ENCODE results near the gene LSM14A.

Gene LSM14A

DNA sequence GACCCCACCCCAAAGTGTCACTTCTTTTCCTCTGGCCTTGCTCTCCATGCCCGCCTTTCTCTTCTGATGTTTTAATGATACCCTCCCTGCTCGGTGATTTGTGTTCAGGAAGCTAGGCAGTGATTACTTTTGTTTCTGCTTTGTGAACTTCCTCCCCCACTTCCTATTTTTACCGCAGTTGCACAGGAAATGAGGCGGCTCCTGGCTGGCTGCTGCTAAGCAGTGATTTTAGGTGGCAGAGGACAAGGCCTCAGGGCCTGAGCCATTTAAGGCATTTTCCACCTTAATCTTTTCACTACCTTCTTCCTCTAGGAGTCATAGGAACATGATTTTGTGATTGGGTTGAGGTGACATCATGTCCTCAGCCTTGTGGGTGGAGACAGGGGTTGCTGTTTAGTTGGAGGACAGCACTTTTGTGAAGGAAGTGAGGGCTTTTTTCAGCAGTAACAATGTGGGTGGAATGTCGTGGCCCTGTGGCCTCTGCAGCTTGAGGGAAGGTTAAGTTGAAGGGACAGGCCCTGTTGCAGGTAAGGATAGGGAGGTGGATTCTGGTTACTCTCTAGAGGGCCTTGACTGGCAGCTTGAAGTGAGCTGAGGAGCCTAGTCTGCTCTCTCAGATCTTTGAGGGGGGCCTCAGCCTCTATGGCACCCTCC, 97.8 kb downstream of the LSM14A start:
- ATAC-seq (replicated peaks) (peak; percentile 93), DNase-seq (peak; percentile 76)
- Mint-ChIP-seq H3K27me3 (no peaks in the 10 kb centered on the region), H3K4me3 (peak overlapping the region; percentile 64 to 71), H3K4me1 (peaks cover 54 to 78% of the 10 kb centered on the region in 2 donors), H3K36me3 (peaks cover 4 to 20% of the 10 kb centered on the region in 2 donors), H3K27ac (peak overlapping the region; percentile 97), H3K9me3 (no peaks in the 10 kb centered on the region)

DNA sequence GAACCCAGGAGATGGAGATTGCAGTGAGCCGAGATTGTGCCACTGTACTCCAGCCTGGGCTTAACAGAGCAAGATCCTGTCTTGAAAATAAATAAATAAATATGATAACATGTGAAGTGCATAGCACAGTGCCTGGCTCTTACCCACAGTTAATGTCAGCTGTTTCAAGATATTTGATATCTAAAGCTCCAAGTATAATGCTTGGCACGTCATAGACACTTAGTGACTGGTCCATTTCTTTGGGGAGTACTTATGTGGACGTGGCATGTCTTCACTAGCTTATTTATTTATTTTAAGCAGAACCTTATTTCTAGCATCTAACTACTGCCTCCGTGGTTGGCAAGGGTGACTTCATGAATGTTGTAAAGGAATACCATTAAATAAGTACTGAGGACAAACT, 100.8 kb downstream of the LSM14A start:
- ATAC-seq (replicated peaks): no peak
- Mint-ChIP-seq H3K36me3 (peaks cover 11 to 25% of the 10 kb centered on the region in 2 donors), H3K27ac (peak overlapping the region; percentile 91), H3K4me3 (no peak overlapping the region), H3K9me3 (no peaks in the 10 kb centered on the region), H3K4me1 (peaks cover 54 to 79% of the 10 kb centered on the region in 2 donors), H3K27me3 (no peaks in the 10 kb centered on the region)
- no peak for DNase-seq

DNA sequence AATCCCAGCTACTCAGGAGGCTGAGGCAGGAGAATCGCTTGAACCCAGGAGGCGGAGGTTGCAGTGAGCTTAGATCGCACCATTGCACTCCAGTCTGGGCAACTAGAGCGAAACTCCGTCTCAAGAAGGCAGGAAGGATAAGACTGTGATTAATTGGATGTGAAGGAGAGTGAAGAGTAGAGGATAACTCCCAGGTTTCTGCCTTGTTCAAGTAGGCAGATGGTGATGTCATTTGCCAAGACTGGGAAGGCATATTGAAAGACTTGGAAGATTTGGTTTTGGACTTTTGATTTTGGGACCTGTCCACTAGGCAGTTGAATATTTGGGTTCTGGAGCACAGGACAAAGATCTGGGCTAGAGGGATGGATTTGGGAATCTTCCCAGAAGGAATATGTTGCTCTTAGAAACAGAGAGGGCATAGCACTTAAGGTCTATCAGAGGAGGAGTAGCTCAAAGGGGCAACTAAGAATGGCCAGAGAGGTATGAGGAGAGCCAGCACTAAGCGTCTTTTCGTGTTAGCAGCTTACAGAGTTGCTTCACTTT, 102.1 kb downstream of the LSM14A start:
- H3K4me1 Mint-ChIP-seq: peaks cover 46 to 77% of the 10 kb centered on the region in 2 donors
- H3K9me3 Mint-ChIP-seq: no peaks in the 10 kb centered on the region
- H3K36me3 Mint-ChIP-seq: peaks cover 8 to 23% of the 10 kb centered on the region in 2 donors
- ATAC-seq (replicated peaks) (no peak), DNase-seq (no peak)
- no peak overlapping the region for H3K4me3 Mint-ChIP-seq
- H3K27ac Mint-ChIP-seq: peak overlapping the region; percentile 91
- no peaks in the 10 kb centered on the region for H3K27me3 Mint-ChIP-seq

DNA sequence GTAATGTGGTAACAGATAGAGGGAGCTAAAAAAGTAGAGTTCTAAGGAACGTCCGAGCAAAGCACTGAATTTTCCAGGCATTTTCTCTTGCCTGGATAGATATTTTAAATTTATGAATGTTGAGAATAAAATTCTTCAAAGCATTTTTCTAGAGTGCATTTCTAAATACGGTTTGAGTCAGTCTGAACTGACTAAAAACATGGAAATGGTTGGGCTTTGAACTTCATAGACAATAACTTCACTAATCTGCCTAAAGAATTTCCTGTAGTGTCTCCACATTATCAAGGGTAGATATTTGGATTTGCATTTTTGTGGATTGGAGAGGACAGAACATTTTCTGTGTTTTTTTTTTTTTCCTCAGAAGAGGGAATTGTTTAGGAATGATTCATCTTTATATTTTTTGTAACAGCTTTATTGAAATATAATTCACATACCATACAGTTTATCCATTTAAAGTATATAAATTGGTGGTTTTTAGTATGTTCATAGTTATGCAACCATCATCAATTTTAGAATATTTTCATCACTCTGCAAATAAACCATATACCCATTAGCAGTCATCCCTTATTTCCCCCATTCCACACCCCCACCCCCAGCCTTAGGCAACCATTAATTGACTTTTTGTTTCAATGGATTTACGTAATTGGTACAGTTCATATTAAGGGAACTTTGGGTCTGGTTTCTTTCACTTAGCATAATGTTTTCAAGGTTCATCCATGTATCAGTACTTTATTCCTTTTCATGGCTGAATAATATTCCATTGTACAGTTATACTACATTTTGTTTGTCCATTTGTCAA, 102.7 kb downstream of the LSM14A start:
- DNase-seq: no peak
- peaks cover 41 to 72% of the 10 kb centered on the region in 2 donors for H3K4me1 Mint-ChIP-seq
- H3K27me3 Mint-ChIP-seq: no peaks in the 10 kb centered on the region
- no peak for ATAC-seq (replicated peaks)
- no peak overlapping the region for H3K4me3 Mint-ChIP-seq
- H3K9me3 Mint-ChIP-seq: no peaks in the 10 kb centered on the region
- peaks cover 8 to 25% of the 10 kb centered on the region in 2 donors for H3K36me3 Mint-ChIP-seq
- H3K27ac Mint-ChIP-seq: peak overlapping the region; percentile 91

DNA sequence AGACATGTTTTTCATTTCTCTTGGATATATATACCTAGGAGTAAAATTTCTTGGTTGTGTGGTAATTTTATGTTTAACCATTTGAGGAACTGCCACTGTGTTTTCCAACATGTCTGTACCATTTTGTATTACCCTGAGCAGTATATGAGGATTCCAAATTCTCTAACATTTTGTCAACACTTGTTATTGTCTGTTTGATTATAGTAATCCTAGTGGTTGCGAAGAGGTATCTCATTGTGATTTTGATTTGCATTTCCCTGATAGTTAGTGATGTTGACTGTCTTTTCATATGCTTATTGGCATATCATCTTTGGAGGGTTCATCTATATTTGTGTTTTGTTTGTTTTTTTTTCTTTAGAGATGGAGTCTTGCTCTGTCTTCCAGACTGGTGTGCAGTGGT, 103.4 kb downstream of the LSM14A start:
- Mint-ChIP-seq H3K9me3 (no peaks in the 10 kb centered on the region), H3K4me3 (no peak overlapping the region), H3K36me3 (peaks cover 8 to 26% of the 10 kb centered on the region in 2 donors), H3K27ac (no peak overlapping the region), H3K27me3 (no peaks in the 10 kb centered on the region), H3K4me1 (peaks cover 35 to 65% of the 10 kb centered on the region in 2 donors)
- DNase-seq (no peak), ATAC-seq (replicated peaks) (no peak)

DNA sequence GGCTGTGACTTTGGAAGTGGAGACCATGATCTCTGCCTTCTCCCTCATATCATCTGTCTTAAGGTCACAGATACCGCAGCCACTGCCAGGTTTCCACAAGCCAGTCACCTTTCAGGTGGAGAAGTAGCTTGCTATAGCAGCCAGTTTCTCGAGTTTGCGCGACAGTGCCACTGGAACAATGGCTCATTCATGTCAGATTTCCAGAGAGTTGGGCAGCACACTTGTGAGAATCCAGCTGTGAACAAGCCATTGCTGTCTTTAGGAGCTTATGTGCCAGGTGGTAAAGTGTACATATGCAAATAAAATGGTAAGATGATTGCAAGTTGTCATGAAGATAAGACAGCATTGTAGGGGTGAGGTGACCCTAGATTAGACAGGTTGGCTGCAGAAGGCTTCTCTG, 104.3 kb downstream of the LSM14A start:
- H3K27me3 Mint-ChIP-seq: no peaks in the 10 kb centered on the region
- peaks cover 12 to 26% of the 10 kb centered on the region in 2 donors for H3K36me3 Mint-ChIP-seq
- no peak for DNase-seq
- peak overlapping the region in 1 of 2 donors; percentile 1 for H3K4me3 Mint-ChIP-seq
- ATAC-seq (replicated peaks): no peak
- no peaks in the 10 kb centered on the region for H3K9me3 Mint-ChIP-seq
- peaks cover 33 to 59% of the 10 kb centered on the region in 2 donors for H3K4me1 Mint-ChIP-seq
- peak overlapping the region; percentile 6 for H3K27ac Mint-ChIP-seq

DNA sequence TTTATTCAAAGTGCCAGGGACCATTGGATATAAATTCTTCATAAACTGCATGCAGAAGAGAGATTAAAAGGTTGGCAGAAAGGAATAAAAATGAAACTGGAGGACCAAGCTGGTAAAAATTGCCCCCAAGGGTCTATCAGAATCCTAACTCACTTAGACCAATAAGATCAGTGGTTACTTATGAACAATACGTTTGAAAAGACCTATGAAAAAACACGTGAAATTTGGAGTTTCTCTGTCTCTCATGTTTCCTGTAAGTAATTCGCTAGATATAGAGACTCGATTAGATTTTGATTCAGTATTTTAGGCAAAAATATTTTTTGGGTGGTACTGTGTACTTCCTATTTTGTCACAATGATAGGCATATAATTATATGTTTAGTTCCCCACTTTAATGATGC, 104.9 kb downstream of the LSM14A start:
- H3K27ac Mint-ChIP-seq: peak overlapping the region; percentile 38
- H3K9me3 Mint-ChIP-seq: no peaks in the 10 kb centered on the region
- H3K4me3 Mint-ChIP-seq: no peak overlapping the region
- no peak for DNase-seq
- peaks cover 29 to 59% of the 10 kb centered on the region in 2 donors for H3K4me1 Mint-ChIP-seq
- H3K27me3 Mint-ChIP-seq: no peaks in the 10 kb centered on the region
- H3K36me3 Mint-ChIP-seq: peaks cover 12 to 27% of the 10 kb centered on the region in 2 donors
- no peak for ATAC-seq (replicated peaks)

DNA sequence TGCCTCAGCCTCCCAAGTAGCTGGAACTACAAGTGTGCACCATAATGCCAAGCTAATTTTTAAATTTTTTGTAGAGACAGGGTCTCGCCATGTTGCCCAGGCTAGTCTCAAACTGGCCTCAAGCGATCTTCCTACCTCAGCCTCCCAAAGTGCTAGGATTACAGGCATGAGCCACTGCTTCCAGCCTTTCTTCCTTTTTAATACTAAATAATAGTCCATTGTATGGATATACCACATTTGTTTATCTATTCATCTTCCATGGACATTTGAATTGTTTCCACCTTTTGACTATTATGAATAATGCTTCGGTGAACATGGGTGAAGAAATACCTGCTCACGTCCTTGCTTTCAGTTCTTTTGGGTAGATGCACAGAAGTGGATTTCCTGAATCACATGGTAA, 106.5 kb downstream of the LSM14A start:
- ATAC-seq (replicated peaks): no peak
- Mint-ChIP-seq H3K27me3 (no peaks in the 10 kb centered on the region), H3K27ac (peak overlapping the region; percentile 71), H3K9me3 (no peaks in the 10 kb centered on the region), H3K4me1 (peaks cover 22 to 56% of the 10 kb centered on the region in 2 donors), H3K36me3 (peaks cover 12 to 22% of the 10 kb centered on the region in 2 donors), H3K4me3 (no peak overlapping the region)
- no peak for DNase-seq
